ENCODE measurements around the gene NGB. TPM values are rescaled to one million over a fixed set of nuclear protein-coding genes. Genes with fewer than 3 reads are reported as not detected.

The NGB gene
- total and polyA plus RNA-seq, 2 of the 8 experiments (the other 6 are each of a cell fraction or from before 2014, with no cell fraction given) = 0.30 to 0.60 TPM

GRCh38 chr14:77249286-77249685 is 21.7 kb downstream of the NGB start:
- no peak overlapping the region for H3K4ac ChIP-seq (replicated peaks; ENCODE audit: insufficient read length, low read depth, low read length)
- H2AK5ac ChIP-seq (ENCODE audit: low read depth, low read length) = no peak overlapping the region
- H3K27me3 ChIP-seq (replicated peaks in 1 of 4; ENCODE audit: control insufficient read depth in 3 of 4, extremely low read depth in 1 of 4, insufficient read depth in 3 of 4, low read length in 3 of 4) = no peaks in the 10 kb centered on the region
- H3K79me1 ChIP-seq (ENCODE audit: low read depth, low read length) = no peaks in the 10 kb centered on the region
- H3K56ac ChIP-seq (replicated peaks; ENCODE audit: insufficient read length, low read depth, low read length) = no peak overlapping the region
- no peak overlapping the region for H3K18ac ChIP-seq (ENCODE audit: extremely low read depth, low read length)
- FAIRE-seq (no peak), DNase-seq (ENCODE audit: low read depth in 1 of 2, low spot score in 2 of 2) (no peak)
- H3K4me3 ChIP-seq (ENCODE audit: extremely low read depth in 1 of 4, insufficient read depth in 2 of 4, low read depth in 3 of 4, low read length in 4 of 4) = no peak overlapping the region
- no peak overlapping the region for H3K14ac ChIP-seq (ENCODE audit: insufficient read length)
- H2BK120ac ChIP-seq (replicated peaks; ENCODE audit: low read depth, low read length) = no peak overlapping the region
- H2BK5ac ChIP-seq (ENCODE audit: low read depth, low read length) = no peak overlapping the region
- no peak overlapping the region for H2AFZ ChIP-seq (ENCODE audit: low read length)
- ChIA-PET CTCF (ENCODE audit: partially characterized antibody) (interaction anchor here (0.6 to 2.3 kb wide), 10 partner anchors 10 to 109 kb away, joined by 3 to 10 read pairs (median 4); no protein-coding TSS in a partner anchor), POLR2A (ENCODE audit: partially characterized antibody) (interaction anchor here (0.7 kb wide), 1 partner anchor 57 kb away, joined by 3 read pairs; no protein-coding TSS in a partner anchor)
- H2BK20ac ChIP-seq (ENCODE audit: low read length) = no peak overlapping the region
- no peak overlapping the region for H4K91ac ChIP-seq (replicated peaks; ENCODE audit: insufficient read length, low read length)
- no peaks in the 10 kb centered on the region for H4K20me1 ChIP-seq (replicated peaks in 1 of 2; ENCODE audit: control insufficient read depth in 1 of 2, insufficient read depth in 2 of 2, low read length in 2 of 2)
- 92% methylated on average over 7 of the region's 7 CpGs; no CpG with 5 or more reads in 1 of the 2 experiments for WGBS, 2 experiments (ENCODE audit: extremely low coverage in 1 of 2, insufficient coverage in 1 of 2, insufficient read length in 1 of 2, insufficient replicate concordance in 2 of 2, low coverage in 1 of 2, low lambda C conversion rate in 2 of 2, missing lambda C conversion rate in 1 of 2)
- no peak overlapping the region for H2BK15ac ChIP-seq (ENCODE audit: low read length)
- no peaks in the 10 kb centered on the region for H3K79me2 ChIP-seq (ENCODE audit: control insufficient read depth in 1 of 2, insufficient read depth in 2 of 2, low read length in 2 of 2)
- no peak overlapping the region for H3K23ac ChIP-seq (ENCODE audit: insufficient read length)
- no peak overlapping the region for H3K9ac ChIP-seq (replicated peaks in 1 of 4; ENCODE audit: extremely low read depth in 1 of 4, low read depth in 3 of 4, low read length in 3 of 4)
- no peak overlapping the region for H4K5ac ChIP-seq (ENCODE audit: insufficient read length, low read depth, low read length)
- no peaks in the 10 kb centered on the region for H3K9me3 ChIP-seq (ENCODE audit: insufficient read depth in 2 of 2, low read depth in 1 of 2, low read length in 1 of 2)
- no peak overlapping the region for H2BK12ac ChIP-seq (ENCODE audit: low read depth, low read length)
- H3K27ac ChIP-seq (ENCODE audit: low read depth, low read length) = no peak overlapping the region
- no peaks in the 10 kb centered on the region for H3K23me2 ChIP-seq (ENCODE audit: low read depth, low read length)
- H3K4me2 ChIP-seq (ENCODE audit: insufficient read depth in 1 of 2, low read depth in 2 of 2, low read length in 2 of 2) = no peak overlapping the region
- H3K36me3 ChIP-seq (ENCODE audit: control insufficient read depth in 2 of 4, insufficient read depth in 4 of 4, low read length in 3 of 4) = no peaks in the 10 kb centered on the region; a peak in 1 of 8 replicates
- H3K4me1 ChIP-seq (replicated peaks in 1 of 4; ENCODE audit: control insufficient read depth in 3 of 4, insufficient read depth in 4 of 4, low read length in 3 of 4) = no peaks in the 10 kb centered on the region
- H4K8ac ChIP-seq (ENCODE audit: extremely low read depth, insufficient read depth, low read length) = no peak overlapping the region
- no peak for TF ChIP-seq HDAC6 (IDR thresholded peaks at IDR 0.05; ENCODE audit: low read depth, low read length)
- no peak for TF ChIP-seq POLR2AphosphoS5 (IDR thresholded peaks at IDR 0.05; ENCODE audit: low read depth, low read length)
- no peak for TF ChIP-seq USF2 (IDR thresholded peaks at IDR 0.05; ENCODE audit: low read length)
- TF ChIP-seq RAD21 (IDR thresholded peaks at IDR 0.05 in 1 of 2, conservative IDR thresholded peaks at IDR 0.05 in 1 of 2; ENCODE audit: low read depth in 2 of 2, low read length in 2 of 2) = no peak
- no peak for TF ChIP-seq ZNF274 (IDR thresholded peaks at IDR 0.05; ENCODE audit: borderline replicate concordance, extremely low read depth, low read length)
- TF ChIP-seq BRCA1 (IDR thresholded peaks at IDR 0.05; ENCODE audit: low read depth, low read length) = no peak
- no peak for TF ChIP-seq SP1 (IDR thresholded peaks at IDR 0.05; ENCODE audit: low read depth, low read length)
- no peak for TF ChIP-seq MAFK (IDR thresholded peaks at IDR 0.05; ENCODE audit: low read depth, low read length)
- TF ChIP-seq SIX5 (IDR thresholded peaks at IDR 0.05; ENCODE audit: low read depth, low read length) = no peak
- no peak for TF ChIP-seq JUND (IDR thresholded peaks at IDR 0.05; ENCODE audit: low read length)
- no peak for TF ChIP-seq KDM5A (IDR thresholded peaks at IDR 0.05; ENCODE audit: low read length)
- no peak for TF ChIP-seq KDM1A (IDR thresholded peaks at IDR 0.05; ENCODE audit: borderline replicate concordance, low read length)
- TF ChIP-seq HDAC2 (IDR thresholded peaks at IDR 0.05; ENCODE audit: borderline replicate concordance in 1 of 2, low read depth in 2 of 2, low read length in 2 of 2) = no peak

Measured in H1 (cell line).